T-helper 1 cell treated with Interleukin-12 subunit alpha and Interleukin-12 subunit beta and Interleukin-4 antibody, amounts not matched to agents 30 μg/mL and 1 μg/mL, for 36 hours (primary cell): ENCODE measurements around the gene KIF1A.
A peak's percentile ranks its signal among the peaks of the same experiment; 100 is the strongest.

Experiments
- H3K27ac Mint-ChIP-seq: one replicate; pipeline ENCODE4 v1.8.0; 2021; ENCODE audit warnings: mild to moderate bottlenecking, mixed read lengths
- H3K27me3 Mint-ChIP-seq: one replicate; pipeline ENCODE4 v1.8.0; 2021; ENCODE audit warnings: low read depth, mixed read lengths
- H3K36me3 Mint-ChIP-seq: one replicate; pipeline ENCODE4 v1.8.0; 2021; ENCODE audit warnings: low read depth, mixed read lengths
- H3K4me1 Mint-ChIP-seq: one replicate; pipeline ENCODE4 v1.8.0; 2021; ENCODE audit warnings: low read depth, mixed read lengths
- H3K4me3 Mint-ChIP-seq: one replicate; pipeline ENCODE4 v1.8.0; 2021; ENCODE audit warnings: mild to moderate bottlenecking, moderate library complexity, mixed read lengths
- H3K9me3 Mint-ChIP-seq: one replicate; pipeline ENCODE4 v1.8.0; 2021; ENCODE audit warnings: mixed read lengths

The KIF1A gene

GRCh38 chr2:240718896-240719490, 101.0 kb downstream of the KIF1A start:
- Mint-ChIP-seq H3K4me3 (no peak overlapping the region), H3K36me3 (no peaks in the 10 kb centered on the region), H3K4me1 (no peaks in the 10 kb centered on the region)

DNA sequence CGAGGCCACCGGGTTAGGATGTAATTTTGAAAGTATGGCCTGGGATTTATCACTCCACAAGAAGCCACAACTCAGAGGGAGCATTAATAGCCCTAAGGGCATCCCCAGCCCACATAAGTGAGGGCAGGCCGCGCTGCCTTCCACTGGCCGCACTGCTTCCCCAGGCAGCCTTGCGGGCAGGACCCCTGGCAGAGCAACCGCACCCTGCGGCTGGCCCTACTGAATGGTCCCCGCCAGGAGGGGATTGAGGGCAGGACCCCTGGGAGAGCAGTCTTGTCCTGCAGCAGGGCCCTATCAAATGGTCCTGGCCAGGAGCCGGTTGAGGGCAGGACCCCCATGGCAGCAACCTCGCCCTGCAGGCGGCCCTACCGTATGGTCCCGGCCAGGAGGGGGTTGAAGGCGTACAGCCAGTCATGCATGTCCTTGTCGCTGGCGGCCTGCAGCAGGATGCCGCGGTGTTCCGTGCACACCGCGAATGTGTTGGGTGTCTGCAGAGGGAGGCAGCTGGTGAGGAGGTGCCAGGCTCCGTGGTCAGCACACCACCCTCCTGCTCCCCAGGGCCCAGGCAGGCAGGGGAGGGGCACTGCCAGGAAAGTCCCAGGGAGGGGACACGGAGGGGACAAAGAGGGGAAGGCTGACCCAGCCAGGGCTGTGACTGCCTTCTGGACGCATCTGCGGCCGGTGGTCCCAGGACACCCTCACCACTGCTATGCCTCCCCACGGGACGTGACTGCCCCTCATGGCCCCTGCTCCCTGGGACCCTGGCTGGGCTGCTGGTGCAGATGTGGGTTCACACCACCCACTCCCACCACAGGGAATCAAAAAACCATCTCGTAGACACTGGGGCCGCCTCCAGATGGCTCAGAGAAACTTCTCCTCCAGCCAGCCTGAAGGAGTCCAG, 102.1 kb downstream of the KIF1A start:
- H3K9me3 Mint-ChIP-seq = no peaks in the 10 kb centered on the region
- no peak overlapping the region for H3K27ac Mint-ChIP-seq
- no peaks in the 10 kb centered on the region for H3K36me3 Mint-ChIP-seq
- no peaks in the 10 kb centered on the region for H3K4me1 Mint-ChIP-seq
- no peak overlapping the region for H3K4me3 Mint-ChIP-seq
- H3K27me3 Mint-ChIP-seq = no peaks in the 10 kb centered on the region

More at GRCh38 chr2:240718896-240719490, 101.0 kb downstream of the KIF1A start:
- Mint-ChIP-seq H3K27ac (no peak overlapping the region), H3K27me3 (no peaks in the 10 kb centered on the region), H3K9me3 (no peaks in the 10 kb centered on the region)

- Mint-ChIP-seq H3K27ac (no peak overlapping the region), H3K4me1 (no peaks in the 10 kb centered on the region), H3K27me3 (no peaks in the 10 kb centered on the region), H3K9me3 (no peaks in the 10 kb centered on the region), H3K36me3 (no peaks in the 10 kb centered on the region), H3K4me3 (no peak overlapping the region)
Measured at GRCh38 chr2:240717181-240717641, 102.8 kb downstream of the KIF1A start.

GRCh38 chr2:240716130-240716798, 103.8 kb downstream of the KIF1A start:
- no peaks in the 10 kb centered on the region for H3K4me1 Mint-ChIP-seq
- H3K27ac Mint-ChIP-seq = no peak overlapping the region
- H3K27me3 Mint-ChIP-seq = no peaks in the 10 kb centered on the region
- no peaks in the 10 kb centered on the region for H3K36me3 Mint-ChIP-seq
- no peak overlapping the region for H3K4me3 Mint-ChIP-seq
- H3K9me3 Mint-ChIP-seq = no peaks in the 10 kb centered on the region

DNA sequence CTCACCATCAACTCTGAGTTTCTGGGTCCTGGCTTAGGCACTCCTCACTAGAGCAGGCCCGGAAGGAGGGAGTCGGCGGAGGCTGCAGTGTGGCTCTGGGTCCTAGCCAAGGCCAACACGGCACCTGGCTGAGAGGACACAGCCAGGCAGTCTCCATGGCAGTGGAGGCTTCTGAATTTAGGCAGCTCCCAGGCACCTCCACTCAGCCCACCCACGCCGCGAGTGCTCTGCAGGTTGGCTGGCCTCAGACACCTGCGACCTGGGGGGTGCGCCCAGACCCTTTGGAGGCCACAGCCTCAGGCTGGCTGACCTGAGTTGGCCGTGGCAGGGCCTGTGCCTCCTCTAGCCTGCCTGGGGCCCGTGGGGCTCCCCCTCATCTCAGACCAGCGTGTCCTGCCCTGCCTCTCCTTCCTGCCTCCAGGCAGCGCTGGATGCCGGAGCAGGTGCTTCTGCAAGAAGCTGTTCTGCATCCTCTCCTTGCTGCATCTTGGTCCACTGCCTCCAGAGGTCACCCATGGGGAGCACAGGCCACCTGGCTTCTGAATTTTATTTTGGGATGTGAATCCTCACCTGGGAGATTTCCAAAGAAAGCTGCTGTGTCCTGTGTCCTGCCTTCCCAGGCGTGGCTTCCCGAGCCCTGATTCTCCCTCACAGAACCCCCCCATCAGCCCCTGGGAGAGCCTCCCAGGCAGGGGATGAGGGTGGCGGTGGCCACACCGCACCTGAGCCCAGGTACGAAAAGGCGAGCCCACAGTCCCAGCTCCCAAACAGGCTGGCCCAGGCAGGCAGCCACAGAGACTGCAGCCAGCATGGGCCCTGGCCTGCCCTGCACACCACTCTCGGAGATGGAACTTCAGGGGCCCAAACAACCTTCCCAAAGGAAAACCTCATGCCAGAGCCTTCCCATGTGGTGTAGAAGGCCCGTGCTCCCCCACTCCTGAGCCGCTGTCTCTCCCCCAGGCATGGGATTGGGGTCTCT, 105.0 kb downstream of the KIF1A start:
- Mint-ChIP-seq H3K27me3 (no peaks in the 10 kb centered on the region), H3K4me1 (no peaks in the 10 kb centered on the region)

DNA sequence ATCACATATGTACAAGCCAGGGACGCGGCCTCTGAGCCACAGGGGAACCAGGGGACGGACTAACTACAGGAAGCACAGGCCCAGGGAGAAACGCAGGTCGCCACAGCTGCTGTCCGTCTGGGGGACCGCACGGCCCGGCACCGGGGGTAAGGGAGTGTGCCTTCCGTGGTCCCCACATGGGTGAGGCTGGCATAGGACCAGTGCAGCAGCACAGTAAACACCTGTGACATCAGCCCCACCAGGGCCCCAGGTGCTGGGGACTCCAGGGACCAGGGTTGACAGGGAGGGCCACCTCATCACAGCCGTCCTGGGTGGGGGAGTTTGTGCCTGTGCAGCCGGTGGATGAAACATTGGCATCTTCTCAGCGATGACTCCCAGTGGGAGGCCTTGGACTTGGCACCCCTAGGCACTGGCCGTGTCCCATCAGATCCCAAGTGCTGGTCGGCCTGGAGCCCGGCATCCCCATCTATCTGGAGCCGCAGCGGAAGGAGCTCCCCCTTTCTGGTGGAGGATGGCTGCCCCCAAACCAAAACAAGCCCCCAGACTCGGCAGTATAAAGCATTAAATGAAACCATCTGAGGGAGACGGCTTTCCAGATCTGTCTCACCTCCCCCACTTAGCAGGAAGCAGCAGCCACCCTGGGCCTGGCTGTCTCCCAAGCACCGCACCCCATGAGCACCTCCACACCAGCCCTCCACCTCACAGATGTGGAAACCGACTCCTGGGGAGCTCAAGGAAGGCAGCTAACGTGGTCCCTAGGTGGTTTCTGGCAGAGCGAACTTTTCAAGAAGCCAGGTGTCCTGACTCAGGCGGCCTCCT, 105.9 kb downstream of the KIF1A start:
- Mint-ChIP-seq H3K4me3 (no peak overlapping the region), H3K4me1 (no peaks in the 10 kb centered on the region), H3K27ac (no peak overlapping the region), H3K36me3 (no peaks in the 10 kb centered on the region), H3K27me3 (no peaks in the 10 kb centered on the region), H3K9me3 (no peaks in the 10 kb centered on the region)

More for the DNA sequence above, 105.0 kb downstream of the KIF1A start:
- H3K4me3 Mint-ChIP-seq = no peak overlapping the region
- no peaks in the 10 kb centered on the region for H3K36me3 Mint-ChIP-seq
- H3K27ac Mint-ChIP-seq = no peak overlapping the region
- H3K9me3 Mint-ChIP-seq = no peaks in the 10 kb centered on the region

- no peaks in the 10 kb centered on the region for H3K4me1 Mint-ChIP-seq
- no peak overlapping the region for H3K27ac Mint-ChIP-seq
- no peaks in the 10 kb centered on the region for H3K36me3 Mint-ChIP-seq
- H3K27me3 Mint-ChIP-seq = peaks cover 6% of the 10 kb centered on the region
- H3K9me3 Mint-ChIP-seq = no peaks in the 10 kb centered on the region
- H3K4me3 Mint-ChIP-seq = no peak overlapping the region
Measured at GRCh38 chr2:240713071-240713927, 106.7 kb downstream of the KIF1A start.

DNA sequence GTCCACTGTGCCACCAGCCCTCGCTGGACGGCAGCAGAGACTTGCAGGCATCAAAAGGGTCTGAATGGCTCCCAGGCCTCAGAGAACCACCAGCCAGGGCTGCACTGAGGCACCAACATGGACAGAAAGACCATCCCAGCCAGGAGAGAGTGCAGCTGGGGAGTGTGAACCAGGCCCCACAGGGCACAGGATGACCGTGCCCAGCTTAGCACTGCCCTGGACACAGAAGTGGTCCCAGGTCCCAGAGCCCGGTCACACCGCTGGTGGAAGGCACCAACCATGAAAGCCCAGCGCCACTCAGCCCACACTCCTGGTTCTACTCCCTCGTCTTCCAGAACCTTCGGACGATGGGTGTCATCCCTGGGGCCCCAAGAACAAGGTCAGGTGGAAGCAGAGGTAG, 107.9 kb downstream of the KIF1A start:
- no peaks in the 10 kb centered on the region for H3K9me3 Mint-ChIP-seq
- H3K36me3 Mint-ChIP-seq = no peaks in the 10 kb centered on the region
- H3K4me3 Mint-ChIP-seq = no peak overlapping the region
- H3K4me1 Mint-ChIP-seq = no peaks in the 10 kb centered on the region
- no peak overlapping the region for H3K27ac Mint-ChIP-seq
- peaks cover 12% of the 10 kb centered on the region for H3K27me3 Mint-ChIP-seq

DNA sequence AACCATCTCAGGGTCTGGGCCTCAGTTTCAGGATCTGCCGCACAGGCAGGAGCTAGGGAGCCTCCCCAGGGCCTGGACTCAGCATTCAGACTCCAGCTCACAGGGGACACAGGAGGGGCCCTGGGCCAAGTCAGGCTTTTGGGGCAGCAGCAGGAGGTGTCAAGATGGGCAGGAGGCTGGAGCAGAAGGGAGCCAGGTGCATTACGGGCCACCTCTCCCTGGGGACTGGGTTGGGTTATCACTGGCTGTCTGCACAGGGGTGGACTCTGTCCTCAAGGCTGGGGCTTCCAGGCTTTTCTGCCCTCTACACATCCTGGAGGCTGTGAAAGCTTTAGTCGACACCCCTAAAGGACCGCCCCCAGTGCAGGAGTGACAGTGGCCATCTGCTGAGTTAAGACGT, 108.3 kb downstream of the KIF1A start:
- H3K27ac Mint-ChIP-seq = no peak overlapping the region
- no peaks in the 10 kb centered on the region for H3K4me1 Mint-ChIP-seq
- peaks cover 16% of the 10 kb centered on the region for H3K27me3 Mint-ChIP-seq
- H3K4me3 Mint-ChIP-seq = no peak overlapping the region
- H3K36me3 Mint-ChIP-seq = no peaks in the 10 kb centered on the region
- H3K9me3 Mint-ChIP-seq = no peaks in the 10 kb centered on the region

DNA sequence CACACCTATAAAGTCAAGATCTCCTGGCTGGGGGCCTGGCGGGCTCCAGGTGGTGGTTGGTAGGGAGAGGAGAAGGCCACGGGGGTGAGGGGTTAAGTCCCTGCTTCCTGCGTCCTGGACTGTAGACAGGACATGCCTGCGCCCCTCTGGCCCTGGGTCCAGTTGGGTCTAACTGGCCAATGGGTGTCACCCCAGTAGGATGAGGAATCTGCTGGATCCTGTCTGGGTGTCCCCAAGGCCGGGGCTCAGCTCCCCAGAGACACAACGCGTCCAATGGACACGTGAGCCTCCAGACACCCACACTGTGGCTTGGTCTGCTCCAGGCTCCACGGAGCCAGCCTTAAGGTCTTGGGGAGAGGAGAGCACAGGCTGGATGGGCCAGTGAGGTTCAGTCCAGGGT, 108.7 kb downstream of the KIF1A start:
- Mint-ChIP-seq H3K27me3 (peaks cover 19% of the 10 kb centered on the region), H3K4me1 (no peaks in the 10 kb centered on the region), H3K36me3 (no peaks in the 10 kb centered on the region), H3K9me3 (no peaks in the 10 kb centered on the region), H3K27ac (no peak overlapping the region), H3K4me3 (no peak overlapping the region)

GRCh38 chr2:240708457-240708856, 111.6 kb downstream of the KIF1A start:
- Mint-ChIP-seq H3K4me1 (peaks cover 11% of the 10 kb centered on the region), H3K27me3 (peaks cover 33% of the 10 kb centered on the region), H3K9me3 (no peaks in the 10 kb centered on the region), H3K27ac (no peak overlapping the region), H3K4me3 (no peak overlapping the region), H3K36me3 (no peaks in the 10 kb centered on the region)

GRCh38 chr2:240707821-240708220, 112.2 kb downstream of the KIF1A start:
- H3K4me1 Mint-ChIP-seq = peaks cover 11% of the 10 kb centered on the region
- peaks cover 38% of the 10 kb centered on the region for H3K27me3 Mint-ChIP-seq
- peak overlapping the region; percentile 21 for H3K27ac Mint-ChIP-seq
- no peaks in the 10 kb centered on the region for H3K9me3 Mint-ChIP-seq
- no peaks in the 10 kb centered on the region for H3K36me3 Mint-ChIP-seq
- no peak overlapping the region for H3K4me3 Mint-ChIP-seq
